ENCODE results near the gene SNX32. TPM values are rescaled to one million over a fixed set of nuclear protein-coding genes. Genes with fewer than 3 reads are reported as not detected.
A peak's percentile ranks its signal among the peaks of the same experiment; 100 is the strongest.

SNX32 gene
- total RNA-seq, 1 donor from 2014 or later = 6.1 TPM

DNA sequence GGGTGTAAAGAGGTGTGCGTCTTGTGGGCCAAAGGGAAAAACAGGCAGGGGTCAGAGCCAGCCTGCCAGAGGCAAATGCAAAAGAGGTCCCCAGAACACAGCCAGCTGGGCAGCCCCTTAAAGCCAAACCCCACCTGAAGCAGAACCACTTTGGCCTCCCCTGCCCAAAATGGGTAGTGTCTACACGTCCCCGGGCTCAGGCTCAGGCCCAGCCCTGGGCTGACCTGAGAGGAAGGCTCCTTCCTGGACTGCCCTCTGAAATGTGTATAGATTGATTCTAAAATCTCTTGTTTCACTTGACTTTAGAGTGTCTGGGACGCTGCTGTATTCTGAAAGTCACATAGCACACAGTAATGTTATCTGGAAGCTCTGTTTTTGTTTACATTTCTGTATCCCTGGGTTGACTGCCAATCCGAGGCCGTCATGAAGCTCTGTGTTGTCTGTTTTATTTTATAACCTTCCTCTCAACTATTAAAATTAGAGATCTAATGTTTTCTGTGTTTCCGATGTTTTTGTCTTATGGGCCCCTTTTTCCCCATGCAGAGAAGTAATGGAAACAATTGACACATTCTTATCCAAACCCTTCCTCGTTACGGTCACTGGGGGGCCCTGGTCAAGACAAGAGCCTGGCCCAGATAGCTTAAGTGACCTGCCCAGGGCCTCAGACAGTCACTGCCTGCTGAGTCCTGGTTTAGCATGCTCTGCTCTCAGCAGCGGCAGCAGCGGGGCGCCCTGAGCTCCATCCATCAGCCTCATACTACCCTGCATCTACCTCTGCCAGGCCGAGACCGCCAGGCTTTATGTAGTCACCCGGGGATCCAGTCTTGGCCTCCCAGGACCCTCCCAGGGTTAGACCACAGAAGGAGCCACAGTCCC is 36.8 kb upstream of the SNX32 start:
- FAIRE-seq (no peak), DNase-seq (ENCODE audit: low spot score in 2 of 2) (no peak)

DNA sequence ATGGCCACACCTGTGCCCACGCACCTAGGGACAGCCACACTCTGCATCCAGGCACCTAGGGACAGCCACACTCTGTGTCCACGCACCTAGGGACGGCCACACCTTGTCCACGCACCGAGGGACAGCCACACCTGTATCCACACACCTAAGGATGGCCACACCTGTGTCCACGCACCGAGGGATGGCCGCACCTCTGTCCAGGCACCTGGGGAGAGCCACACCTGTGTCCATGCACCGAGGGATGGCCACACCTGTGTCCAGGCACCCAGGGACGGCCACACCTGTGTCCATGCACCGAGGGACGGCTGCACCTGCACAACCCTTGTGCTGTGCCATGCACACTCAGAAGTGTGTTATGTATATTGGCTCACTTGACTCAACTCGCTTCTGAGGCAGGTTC is 36.1 kb upstream of the SNX32 start:
- DNase-seq (ENCODE audit: low spot score in 2 of 2) (no peak), FAIRE-seq (no peak)

DNA sequence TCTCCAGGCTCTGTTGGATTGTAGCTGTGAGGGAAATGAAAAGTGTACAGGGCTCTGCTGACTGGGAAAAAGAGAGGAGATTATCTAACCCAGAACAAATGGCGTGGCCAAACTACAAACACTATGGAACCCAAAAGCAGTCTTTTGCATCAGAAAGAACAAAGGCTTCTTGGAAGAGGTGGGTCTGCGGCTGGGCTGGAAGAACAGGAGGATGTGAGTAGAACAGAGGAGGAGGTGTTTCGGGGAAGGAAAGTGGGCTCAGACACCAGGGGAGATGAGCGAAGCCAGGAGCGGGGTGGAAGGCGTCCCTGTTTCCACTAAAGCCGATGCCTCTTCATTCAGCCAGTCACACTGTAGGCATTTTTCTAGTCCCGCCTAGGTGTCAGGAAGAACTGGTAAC is 34.9 kb upstream of the SNX32 start:
- no peak for FAIRE-seq
- no peak for DNase-seq (ENCODE audit: low spot score in 2 of 2)

DNA sequence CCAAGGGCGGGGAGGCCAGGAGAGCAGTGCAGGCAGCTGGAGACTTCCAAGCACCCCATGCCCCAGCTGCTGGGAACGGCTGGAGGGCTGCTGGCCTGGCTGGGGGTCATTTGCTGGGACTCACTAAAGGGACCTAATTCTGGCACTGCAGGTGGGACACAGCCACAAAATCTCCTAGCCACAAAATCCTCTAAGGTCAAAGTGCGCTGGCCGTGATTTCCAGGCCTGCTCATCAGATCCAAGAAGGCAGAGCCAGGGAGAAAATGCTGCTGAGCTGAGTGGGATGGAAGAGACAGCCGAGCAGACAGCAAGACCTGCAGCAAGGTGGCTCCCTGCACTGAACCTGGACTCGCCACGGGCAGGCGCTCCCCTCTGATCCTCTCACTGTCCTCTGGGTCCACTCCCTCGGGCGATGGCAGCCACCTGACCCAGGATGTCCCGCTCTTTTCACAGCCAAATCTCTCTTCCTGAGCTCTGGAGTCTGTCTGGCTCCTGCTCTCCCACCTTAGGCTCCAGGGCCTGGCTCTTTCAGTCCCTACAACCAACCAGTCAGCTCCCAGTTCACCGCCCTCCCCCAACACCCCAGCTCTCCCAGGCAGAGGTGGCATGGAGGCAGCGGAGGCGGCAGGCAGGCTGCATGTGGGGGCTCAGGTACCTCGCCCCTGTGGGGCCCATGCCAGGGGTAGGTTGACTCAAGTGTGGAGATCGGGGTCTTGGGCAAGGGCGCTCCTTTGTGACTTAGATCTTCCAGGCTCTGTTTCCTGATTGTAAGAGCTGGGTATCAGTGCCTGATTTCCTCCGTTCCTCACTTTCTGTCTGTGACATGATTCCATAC is 32.4 kb upstream of the SNX32 start:
- FAIRE-seq = no peak
- no peak for DNase-seq (ENCODE audit: low spot score in 2 of 2)

DNA sequence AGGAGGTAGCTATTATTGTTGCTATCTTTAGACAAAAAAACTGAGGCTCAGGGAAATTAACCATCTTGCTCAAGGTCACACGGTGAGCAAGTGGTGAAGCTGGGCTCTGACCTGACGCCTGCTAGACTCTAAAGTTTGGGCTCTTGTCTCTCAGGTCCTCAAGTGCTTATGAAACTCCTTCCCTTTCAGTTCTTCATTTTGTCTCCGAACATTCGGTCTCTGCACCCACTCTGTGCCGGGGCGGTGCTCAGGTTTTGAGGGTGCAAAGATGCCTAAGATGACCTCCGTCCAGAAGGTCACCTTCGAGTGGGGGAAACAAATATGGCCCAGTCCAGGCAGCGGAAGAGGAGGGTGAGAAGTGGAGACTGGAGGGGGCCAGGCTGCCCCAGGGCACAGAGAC is 30.9 kb upstream of the SNX32 start:
- no peak for FAIRE-seq
- DNase-seq (ENCODE audit: low spot score in 2 of 2) = no peak

DNA sequence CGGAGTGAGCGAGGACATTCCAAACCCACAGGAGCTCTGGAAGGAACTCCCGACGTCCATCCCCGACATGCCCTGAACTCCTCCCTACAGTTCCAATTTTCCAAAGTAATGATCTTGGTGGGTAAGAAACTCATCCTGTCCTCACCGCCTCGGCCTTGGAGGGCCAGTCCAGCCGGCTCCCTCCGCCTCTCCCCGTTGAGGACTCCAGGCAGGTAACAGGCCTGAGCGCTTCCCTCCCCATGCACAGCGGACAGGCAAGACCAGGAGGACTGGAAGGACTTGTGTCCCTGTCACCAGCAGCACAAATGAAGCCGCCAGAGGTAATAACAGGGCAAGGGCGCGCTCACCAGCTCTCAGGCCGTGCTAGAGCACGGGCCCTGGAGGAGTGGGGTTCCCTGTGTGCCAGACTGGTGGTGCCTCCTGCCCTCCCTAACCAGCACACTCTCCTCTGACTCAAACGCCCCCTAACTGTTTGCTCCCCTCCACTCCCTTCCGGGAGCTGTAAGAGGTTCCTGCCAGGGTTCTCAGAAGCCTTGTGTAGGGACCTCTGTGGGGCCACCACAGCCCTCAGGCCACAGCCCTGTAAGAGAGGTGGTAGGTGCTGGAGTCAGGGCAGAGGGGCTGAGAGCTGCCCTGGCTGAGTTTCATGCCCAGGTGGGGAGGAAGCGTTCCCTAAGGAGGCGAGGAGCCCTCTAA is 29.8 kb upstream of the SNX32 start:
- FAIRE-seq (no peak), DNase-seq (ENCODE audit: low spot score in 2 of 2) (no peak)

DNA sequence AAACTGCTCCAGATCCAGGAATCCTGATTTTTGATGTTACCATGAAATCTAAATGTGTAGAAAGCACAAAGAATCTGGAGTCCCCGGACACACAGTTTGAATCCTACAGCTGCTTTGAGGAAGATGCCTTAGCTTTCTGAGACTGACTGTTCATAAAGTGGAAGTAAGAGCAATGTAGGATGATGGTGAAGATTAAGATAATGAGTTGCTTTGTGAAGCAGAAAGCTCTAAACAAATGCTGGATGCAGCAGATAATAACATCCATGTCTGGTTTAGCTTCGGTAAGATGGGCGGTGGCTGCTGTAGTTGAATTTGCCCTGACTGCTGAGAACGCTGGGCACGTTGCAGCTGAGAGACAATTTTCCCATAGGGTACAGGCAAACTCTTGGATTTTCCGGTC is 26.8 kb upstream of the SNX32 start:
- FAIRE-seq (no peak), DNase-seq (ENCODE audit: low spot score in 2 of 2) (no peak)

DNA sequence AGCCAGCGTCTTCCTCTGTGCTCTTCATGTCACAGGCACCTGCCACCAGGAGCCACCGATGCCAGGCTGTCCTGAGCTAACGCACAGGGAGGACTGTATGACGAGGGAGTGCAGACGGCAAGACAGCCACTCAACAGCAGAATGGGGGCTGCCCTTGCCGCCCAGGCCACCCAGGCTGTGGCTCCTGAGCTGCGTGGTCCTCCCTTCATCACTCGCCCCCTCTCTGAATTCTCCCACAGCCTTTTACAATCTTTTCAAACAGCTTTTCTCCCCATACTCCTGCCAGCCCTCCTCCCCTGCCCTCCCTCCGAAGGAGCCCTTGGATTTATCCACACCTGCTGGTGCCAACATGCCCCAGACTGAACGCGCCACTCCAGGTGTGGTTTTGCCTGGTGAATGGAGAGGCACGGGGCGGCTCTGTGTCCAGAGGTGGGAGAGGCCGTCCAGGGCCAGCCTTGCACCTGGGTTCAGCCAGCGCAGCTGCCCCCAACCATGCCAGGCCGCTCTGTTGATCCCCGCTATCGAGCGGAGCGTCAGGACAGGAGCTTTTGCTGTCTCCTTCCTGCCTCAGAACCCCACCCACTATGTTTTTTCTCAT is 24.9 kb upstream of the SNX32 start:
- FAIRE-seq (no peak), DNase-seq (ENCODE audit: low spot score in 2 of 2) (no peak)

DNA sequence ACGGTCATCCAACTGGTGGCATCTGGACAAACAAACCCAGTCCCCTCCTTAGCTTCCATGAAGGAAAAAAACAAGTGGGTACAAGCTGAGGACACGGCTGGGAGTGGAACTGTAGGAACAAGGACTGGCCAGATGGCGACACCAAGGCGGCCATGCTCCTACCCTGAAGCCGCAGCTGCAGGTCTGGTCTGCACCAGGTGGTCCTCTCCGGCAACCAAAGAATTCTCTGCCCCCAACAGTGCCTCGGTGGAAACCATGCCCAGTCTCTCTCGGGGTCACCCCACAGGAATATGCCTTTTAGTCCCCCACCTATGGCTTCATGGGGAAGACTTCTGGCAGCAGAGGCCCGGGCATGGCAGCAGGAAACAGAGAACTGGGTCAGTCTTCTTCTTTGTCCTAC is 24.3 kb upstream of the SNX32 start:
- DNase-seq (ENCODE audit: low spot score in 2 of 2) (no peak), FAIRE-seq (no peak)

DNA sequence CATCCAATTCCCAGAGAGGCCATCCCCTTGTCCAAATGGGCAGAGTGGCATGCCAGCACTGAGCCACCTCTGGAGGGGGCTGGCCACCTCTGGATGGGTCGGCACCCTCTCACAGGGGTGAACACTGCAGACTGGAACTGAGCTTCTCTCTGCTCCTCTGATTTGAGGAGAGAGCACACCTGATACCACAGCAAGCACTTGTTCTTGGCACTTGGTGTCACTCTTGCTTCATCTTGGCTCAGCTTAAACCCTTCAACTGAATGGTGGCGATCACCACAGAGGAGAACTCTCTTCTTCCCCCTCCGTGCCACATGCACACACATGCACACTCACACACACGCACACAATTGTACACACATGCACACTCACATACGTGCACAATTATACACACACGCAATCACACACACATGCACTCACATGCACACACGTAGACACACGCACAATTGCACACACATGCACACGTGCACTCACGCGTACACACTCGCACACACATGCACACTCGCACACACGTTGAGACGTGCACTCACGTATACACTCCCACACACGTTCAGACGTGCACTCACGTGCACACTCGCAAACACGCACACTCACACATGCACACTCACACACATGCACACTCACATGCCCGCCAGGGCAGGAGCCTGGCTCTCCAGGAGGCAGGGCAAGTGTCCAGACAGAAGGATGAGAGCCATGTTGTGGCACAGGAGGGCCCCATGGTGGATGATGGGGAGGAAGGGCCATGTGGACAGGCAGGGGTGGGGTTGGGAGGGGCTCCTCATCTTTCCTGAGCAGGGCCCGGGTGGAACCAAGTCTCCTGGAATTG is 23.5 kb upstream of the SNX32 start:
- FAIRE-seq (no peak), DNase-seq (ENCODE audit: low spot score in 2 of 2) (no peak)

DNA sequence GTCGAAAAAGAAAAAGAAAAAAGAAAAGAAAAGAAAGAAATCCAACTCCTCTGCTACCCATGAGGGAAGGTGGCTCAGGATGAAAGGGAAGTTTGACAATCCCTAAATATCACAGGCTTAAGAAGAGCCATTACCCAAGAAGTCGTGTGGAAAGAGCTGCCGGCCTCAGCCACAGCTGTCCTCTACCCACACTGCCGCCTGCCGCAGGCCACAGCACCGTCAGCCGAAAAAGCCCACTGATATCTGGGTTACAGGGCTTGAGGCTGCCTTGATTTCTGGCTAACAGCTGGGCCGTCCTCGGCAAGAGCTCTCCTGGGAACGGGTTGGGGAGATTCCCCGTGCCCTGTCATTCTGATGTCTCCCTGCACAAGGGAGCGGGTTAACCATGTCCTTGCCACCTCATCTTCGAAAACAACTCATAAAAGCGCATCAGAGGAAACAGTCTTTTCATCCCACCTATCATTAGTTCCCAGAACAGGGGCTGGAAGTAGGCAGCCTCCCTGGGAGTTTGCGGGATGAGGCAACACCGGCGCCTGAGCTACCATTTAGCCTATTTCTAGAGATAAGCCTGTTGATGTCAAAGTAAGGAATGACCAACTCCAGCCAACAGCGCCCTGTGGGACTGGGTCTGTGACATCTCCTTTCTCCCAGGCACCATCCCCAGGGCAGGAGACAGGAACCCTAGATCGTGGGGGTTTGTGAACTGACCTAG is 21.8 kb upstream of the SNX32 start:
- DNase-seq (ENCODE audit: low spot score in 2 of 2) (no peak), FAIRE-seq (no peak)

DNA sequence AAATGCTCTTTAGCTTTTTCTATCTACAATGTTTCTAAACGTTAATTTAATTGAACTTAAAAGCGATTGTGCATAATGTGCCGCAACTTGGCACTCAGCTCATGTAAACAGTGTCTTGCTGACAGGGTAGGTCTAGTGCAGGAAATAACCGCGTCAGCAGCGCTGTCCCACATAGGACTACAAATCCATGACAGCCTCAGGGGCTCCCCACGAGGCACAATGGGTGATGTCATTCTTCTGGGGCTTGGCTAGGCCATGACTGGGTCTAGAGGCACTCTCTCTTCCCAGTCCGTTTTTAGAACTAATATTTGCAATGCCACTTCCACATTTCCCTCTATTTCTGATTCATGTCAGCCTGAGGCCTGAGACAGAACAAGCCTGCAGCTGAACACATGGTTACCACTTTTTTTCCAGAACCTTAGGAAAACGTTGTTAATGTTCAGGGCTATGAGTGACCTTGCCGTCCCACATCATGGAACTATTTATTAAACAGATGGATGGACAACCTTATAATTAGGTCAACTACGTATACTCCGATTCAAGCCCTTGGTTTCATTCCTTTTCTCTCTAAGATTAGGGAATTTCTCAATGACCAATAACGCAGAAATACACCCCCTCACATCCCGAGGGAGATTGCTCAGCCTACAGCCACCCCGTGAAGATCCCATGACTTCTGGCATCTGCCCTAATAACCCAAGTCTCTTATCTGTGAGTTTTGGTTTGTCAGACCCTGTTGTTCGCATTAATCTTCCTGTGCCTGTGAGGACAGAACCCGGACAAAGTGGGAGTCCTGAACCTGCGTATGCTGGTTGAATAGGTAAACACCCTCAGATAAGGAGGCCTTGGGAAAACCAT is 19.4 kb upstream of the SNX32 start:
- no peak for FAIRE-seq
- DNase-seq (ENCODE audit: low spot score in 2 of 2) = no peak

DNA sequence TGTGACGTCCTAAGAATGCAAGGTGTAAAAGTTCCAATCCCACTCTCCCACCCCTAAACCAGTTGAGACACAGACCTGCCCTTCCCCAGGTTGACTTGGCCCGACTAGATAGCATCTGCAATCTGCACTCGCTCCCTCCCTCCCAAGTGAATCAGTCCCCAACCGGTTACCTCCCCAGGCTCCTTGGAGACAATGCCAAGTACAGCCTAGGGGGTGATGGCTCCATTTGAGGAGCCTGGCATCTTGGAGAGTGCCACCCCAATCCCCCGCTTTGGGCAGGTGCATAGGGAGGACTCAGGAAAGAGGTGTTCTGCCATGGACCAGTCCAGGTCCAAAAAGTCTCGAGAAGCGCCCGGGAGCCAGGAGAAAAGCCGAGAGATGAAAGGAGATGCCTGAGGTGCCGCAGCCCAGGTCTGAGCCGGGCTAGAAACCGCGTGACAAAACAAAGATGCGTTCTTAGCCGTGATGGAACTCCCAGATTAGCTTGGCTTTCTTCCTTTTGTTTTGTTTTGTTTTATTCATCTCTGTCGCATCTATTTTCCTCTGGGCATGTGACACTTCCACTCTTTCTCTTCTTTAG is 18.7 kb upstream of the SNX32 start:
- no peak for FAIRE-seq
- no peak for DNase-seq (ENCODE audit: low spot score in 2 of 2)

DNA sequence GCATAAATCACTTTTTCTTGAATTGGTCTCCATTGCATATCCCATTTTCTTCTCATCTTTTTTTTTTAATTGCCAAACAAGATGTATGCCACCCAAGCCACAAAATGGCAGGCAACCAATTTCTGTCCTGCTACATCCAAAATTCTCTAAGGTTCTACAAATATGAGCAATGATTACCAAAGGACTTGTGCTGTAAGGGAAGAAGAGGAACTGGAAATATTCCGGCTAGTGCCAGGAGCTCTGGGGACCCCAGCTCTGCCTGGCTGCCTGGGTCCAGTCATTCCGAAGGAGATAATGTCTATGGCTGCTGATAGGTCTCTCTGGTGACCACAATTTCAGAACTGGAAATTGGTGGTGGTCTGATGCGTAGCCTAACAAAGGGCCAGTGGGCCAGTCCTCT is 17.1 kb upstream of the SNX32 start:
- FAIRE-seq = no peak
- no peak for DNase-seq (ENCODE audit: low spot score in 2 of 2)

DNA sequence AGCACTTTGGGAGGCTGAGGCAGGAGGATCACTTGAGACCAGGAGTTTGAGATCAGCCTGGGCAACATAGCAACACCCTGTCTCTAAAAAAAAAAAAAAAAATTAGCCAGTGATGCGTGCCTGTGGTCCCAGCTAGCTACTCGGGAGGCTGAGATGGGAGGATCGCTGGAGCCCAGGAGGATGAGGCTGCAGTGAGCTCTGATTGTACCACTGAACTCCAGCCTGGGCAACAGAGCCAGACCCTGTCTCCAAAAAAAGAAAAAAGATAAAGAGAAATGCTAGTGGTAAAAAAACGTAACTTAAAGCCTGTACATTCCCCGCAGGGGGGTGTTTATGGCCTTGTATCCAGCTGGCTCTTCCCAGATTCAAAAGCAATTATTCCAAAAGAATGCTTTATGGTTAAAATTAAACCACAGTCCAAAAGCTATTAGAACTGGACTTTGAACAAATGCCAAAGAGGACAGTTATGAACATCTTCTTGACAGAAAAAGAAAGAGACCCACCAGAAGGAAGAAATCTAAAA is 16.4 kb upstream of the SNX32 start:
- FAIRE-seq (no peak), DNase-seq (ENCODE audit: low spot score in 2 of 2) (no peak)

DNA sequence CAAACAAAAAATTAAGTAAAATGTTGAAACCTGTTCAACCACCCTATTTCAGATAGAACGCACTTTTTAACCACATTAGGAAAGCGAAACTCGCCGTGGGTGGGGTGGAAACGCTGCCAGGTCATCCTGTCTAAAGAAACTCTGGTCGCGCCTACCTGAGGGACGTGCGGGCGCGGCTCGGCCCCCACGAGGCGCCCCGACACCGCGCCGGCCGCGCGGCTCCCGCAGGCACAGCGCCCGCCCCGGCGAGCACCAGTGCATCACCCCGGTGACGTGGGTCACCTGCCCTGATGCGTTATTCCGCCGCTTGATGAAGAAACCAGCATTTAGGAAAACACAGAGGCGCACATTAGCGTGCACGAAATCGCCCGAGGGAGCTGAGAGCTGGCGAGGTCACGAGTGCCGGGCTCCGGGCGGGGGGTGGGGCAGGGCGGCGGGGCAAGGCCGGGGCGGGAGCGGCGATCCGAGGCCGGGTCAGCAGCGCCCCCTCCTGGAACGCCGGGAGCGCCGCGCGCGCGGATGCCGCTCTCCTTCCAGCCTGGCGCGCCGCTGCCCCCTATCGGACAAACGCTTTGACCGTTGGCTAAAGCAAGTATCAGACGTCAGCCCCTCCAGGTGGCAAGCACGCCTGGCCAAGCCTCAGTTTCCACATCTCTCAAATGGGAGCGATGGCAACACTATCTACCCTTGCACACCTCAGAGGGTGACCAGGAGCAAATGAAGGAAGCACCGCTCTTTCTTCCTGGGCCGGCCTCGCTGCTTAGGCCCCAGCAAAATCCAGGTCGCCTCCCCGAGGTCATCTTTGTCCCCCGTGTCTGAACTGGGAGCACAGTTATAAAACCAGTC is 15.7 kb upstream of the SNX32 start:
- peak; percentile 97 for DNase-seq (ENCODE audit: low spot score in 2 of 2)
- FAIRE-seq = no peak

DNA sequence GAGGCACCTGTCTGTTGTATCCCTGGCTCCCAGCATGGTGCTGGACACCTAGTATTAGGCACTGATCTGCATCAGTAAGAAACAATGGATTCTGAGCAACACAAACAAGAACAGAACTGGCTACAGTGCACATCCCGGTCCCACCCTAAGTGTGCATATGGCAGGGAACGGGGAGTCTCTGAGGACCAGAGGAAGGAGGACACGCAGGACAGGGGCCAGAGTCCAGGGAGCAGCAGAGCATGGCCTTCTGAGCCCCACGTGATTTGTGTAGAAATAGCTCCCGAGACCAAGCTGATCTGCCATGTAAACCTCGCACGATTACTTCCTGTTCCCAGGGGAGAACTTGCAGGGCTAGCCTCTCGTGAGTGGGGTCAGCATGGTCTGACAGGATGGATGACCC is 12.7 kb upstream of the SNX32 start:
- FAIRE-seq = no peak
- DNase-seq (ENCODE audit: low spot score in 2 of 2) = no peak

Measured in frontal cortex (tissue), 4 donors.